HepG2 (cell line): Measurements from ENCODE around the gene TTBK1. TPM values are rescaled to one million over a fixed set of nuclear protein-coding genes. Genes with fewer than 3 reads are reported as not detected.
A peak's percentile ranks its signal among the peaks of the same experiment; 100 is the strongest.

Experiments used
- MAFG ChIP-seq: sonication (generic); formaldehyde crosslinking; IDR thresholded peaks from 2 replicates; pipeline ENCODE4 v1.5.1; 2020; ENCODE audit warnings: mild to moderate bottlenecking, missing genetic modification reagents
- PCBP2 ChIP-seq: fragments of 200-400 bp; formaldehyde crosslinking; optimal IDR thresholded peaks from 2 replicates; pipeline ENCODE3; 2018; ENCODE audit warnings: low read length, low read depth; ENCODE audit not compliant: poor library complexity, severe bottlenecking
- SMAD3 ChIP-seq: sonication (generic); formaldehyde crosslinking; IDR thresholded peaks from 2 replicates; pipeline ENCODE4 v1.4.0; 2020; ENCODE audit warnings: missing genetic modification reagents
- SNAPC2 ChIP-seq: sonication (generic); formaldehyde crosslinking; IDR thresholded peaks from 2 replicates; pipeline ENCODE4 v1.8.1; 2022; ENCODE audit warnings: mild to moderate bottlenecking, missing genetic modification reagents
- SP2 ChIP-seq: sonication (generic); formaldehyde crosslinking; IDR thresholded peaks from 2 replicates; pipeline ENCODE4 v1.5.1; 2020; ENCODE audit warnings: mild to moderate bottlenecking, missing genetic modification reagents
- STAT5B ChIP-seq: sonication (generic); formaldehyde crosslinking; IDR thresholded peaks from 2 replicates; pipeline ENCODE4 v1.4.0; 2020; ENCODE audit warnings: missing genetic modification reagents
- ZBTB7A ChIP-seq: sonication (generic); formaldehyde crosslinking; IDR thresholded peaks from 2 replicates; pipeline ENCODE4 v1.8.0; 2022; ENCODE audit warnings: mild to moderate bottlenecking, missing genetic modification reagents
- ZC3H13 ChIP-seq: sonication (generic); formaldehyde crosslinking; IDR thresholded peaks from 2 replicates; pipeline ENCODE4 v1.8.1; 2023; ENCODE audit warnings: mild to moderate bottlenecking, missing genetic modification reagents, moderate library complexity
- ZNF225 ChIP-seq: sonication (generic); formaldehyde crosslinking; IDR thresholded peaks from 2 replicates; pipeline ENCODE4 v1.4.0; 2020; ENCODE audit warnings: mild to moderate bottlenecking, missing genetic modification reagents
- ZNF282 ChIP-seq: fragments of 450-650 bp; IDR thresholded peaks from 2 replicates; pipeline ENCODE4 v1.6.1; 2018; ENCODE audit not compliant: partially characterized antibody
- ZNF557 ChIP-seq: sonication (generic); formaldehyde crosslinking; IDR thresholded peaks from 2 replicates; pipeline ENCODE4 v1.4.0; 2020; ENCODE audit warnings: missing genetic modification reagents
- ZNF563 ChIP-seq: sonication (generic); formaldehyde crosslinking; IDR thresholded peaks from 2 replicates; pipeline ENCODE4 v1.8.0; 2022; ENCODE audit warnings: mild to moderate bottlenecking, moderate library complexity, missing genetic modification reagents
- ZNF883 ChIP-seq: sonication (generic); formaldehyde crosslinking; IDR thresholded peaks from 2 replicates; pipeline ENCODE4 v1.5.1; 2020; ENCODE audit warnings: mild to moderate bottlenecking, missing genetic modification reagents; ENCODE audit errors: not compliant biosample characterization
- polyA plus RNA-seq, 8 experiments: library from polyadenylated mRNA; depleted of rRNA in 3 of 8; stranded (reverse) in 7 of 8; unstranded in 1 of 8; fragments of >200 nt; fragmentation: Illumina TruSeq in 4 of 8; extraction: Trizol in 4 of 8; gene quantifications; 2 replicates each; pipeline versions ENCODE4 v1.2.1 to v1.2.3, GENCODE V29; 2011 to 2016; ENCODE audit warnings: low read depth in 4 of 8, missing spikeins in 1 of 8, mixed read lengths in 1 of 8; ENCODE audit not compliant: insufficient read depth in 1 of 8
- total RNA-seq, 5 experiments: library from RNA; depleted of rRNA; stranded (reverse); fragments of >200 nt; fragmentation: Illumina TruSeq; extraction: Trizol; gene quantifications; 2 replicates each; pipeline ENCODE4 v1.2.3, GENCODE V29; 2016; ENCODE audit warnings: low read depth in 1 of 5
- TF ChIP-seq, protein P1 (sequence below): sonication (generic); formaldehyde crosslinking; conservative IDR thresholded peaks from 2 replicates; pipeline ENCODE4 v1.4.0; 2020; ENCODE audit warnings: missing genetic modification reagents
- TF ChIP-seq, protein P2 (sequence below): sonication (generic); formaldehyde crosslinking; IDR thresholded peaks from 2 replicates; pipeline ENCODE4 v1.4.0; 2020; ENCODE audit warnings: missing genetic modification reagents
- TF ChIP-seq, protein P3 (sequence below): sonication (generic); formaldehyde crosslinking; IDR thresholded peaks from 2 replicates; pipeline ENCODE4 v1.5.1; 2020; ENCODE audit warnings: mild to moderate bottlenecking, missing genetic modification reagents, borderline replicate concordance
- TF ChIP-seq, protein P4 (sequence below): sonication (generic); formaldehyde crosslinking; IDR thresholded peaks from 2 replicates; pipeline ENCODE4 v1.4.0; 2020; ENCODE audit warnings: missing genetic modification reagents, borderline replicate concordance

The TTBK1 gene
- total and polyA plus RNA-seq, 2 of the 13 experiments (the other 11 are each of a cell fraction or from before 2014, with no cell fraction given): 0.24 to 0.33 TPM

DNA sequence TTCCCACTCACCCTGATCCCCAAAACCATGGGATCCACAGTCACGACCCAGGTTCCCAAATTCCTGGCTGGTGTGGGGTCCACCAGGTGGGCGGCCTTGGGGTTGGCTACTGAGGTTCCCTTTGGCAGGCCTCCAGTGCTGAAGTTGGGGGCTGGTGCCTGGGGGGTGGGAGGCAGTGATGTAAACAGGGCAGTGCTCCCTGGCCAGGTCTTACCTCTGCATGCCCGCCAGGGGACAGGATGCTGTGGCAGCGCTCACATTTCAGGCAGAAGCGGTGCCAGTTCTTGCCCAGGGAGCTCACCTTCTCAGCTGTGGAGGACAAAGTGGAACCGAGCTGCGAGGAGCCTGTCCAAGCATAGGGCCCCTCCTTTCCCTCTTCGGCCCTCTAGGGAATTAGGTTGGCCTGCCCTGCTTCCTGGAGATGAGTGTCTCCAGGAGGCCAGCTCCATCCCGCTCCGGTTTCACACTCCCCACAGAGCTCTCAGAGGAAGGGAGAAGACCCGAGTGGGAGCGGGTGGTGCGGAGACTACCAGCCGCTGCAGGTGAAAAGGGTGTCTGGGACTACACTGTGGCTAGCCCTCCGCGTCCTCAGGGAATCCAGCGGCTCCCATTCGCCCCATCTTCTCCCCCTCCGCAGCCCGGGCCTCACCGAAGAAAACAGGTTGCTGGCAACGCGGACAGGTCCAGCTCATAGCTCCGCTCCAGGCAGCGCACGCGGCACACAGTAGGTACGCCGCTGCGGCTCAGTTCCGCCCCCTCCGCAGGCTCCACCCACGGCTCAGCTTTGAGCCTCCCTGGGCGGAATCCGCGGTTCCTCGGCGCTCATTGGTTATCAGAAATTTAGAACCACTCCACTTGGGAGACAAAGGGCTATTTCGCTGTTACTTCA lies 65.1 kb downstream of the TTBK1 start, which contains the start of gene CRIP3 (continued):
- TF ChIP-seq ZC3H13 (CRISPR knock-in tag): no peak
- no peak for TF ChIP-seq MAFG
- TF ChIP-seq ZBTB7A (CRISPR knock-in tag): no peak
- no peak for TF ChIP-seq SP2 (CRISPR knock-in tag)
- TF ChIP-seq, protein P1, sequence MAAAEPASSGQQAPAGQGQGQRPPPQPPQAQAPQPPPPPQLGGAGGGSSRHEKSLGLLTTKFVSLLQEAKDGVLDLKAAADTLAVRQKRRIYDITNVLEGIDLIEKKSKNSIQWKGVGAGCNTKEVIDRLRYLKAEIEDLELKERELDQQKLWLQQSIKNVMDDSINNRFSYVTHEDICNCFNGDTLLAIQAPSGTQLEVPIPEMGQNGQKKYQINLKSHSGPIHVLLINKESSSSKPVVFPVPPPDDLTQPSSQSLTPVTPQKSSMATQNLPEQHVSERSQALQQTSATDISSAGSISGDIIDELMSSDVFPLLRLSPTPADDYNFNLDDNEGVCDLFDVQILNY (CRISPR knock-in tag): peak; percentile 46; the same call in 1 of the 2 replicates
- no peak for TF ChIP-seq ZNF282
- TF ChIP-seq SMAD3 (CRISPR knock-in tag): no peak
- TF ChIP-seq ZNF557 (CRISPR knock-in tag): no peak
- TF ChIP-seq PCBP2: no peak
- TF ChIP-seq, protein P2, sequence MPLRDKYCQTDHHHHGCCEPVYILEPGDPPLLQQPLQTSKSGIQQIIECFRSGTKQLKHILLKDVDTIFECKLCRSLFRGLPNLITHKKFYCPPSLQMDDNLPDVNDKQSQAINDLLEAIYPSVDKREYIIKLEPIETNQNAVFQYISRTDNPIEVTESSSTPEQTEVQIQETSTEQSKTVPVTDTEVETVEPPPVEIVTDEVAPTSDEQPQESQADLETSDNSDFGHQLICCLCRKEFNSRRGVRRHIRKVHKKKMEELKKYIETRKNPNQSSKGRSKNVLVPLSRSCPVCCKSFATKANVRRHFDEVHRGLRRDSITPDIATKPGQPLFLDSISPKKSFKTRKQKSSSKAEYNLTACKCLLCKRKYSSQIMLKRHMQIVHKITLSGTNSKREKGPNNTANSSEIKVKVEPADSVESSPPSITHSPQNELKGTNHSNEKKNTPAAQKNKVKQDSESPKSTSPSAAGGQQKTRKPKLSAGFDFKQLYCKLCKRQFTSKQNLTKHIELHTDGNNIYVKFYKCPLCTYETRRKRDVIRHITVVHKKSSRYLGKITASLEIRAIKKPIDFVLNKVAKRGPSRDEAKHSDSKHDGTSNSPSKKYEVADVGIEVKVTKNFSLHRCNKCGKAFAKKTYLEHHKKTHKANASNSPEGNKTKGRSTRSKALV (CRISPR knock-in tag): no peak; the same call in 1 of the 2 replicates
- TF ChIP-seq ZNF225 (CRISPR knock-in tag): no peak
- no peak for TF ChIP-seq ZNF563 (CRISPR knock-in tag)
- TF ChIP-seq STAT5B (CRISPR knock-in tag): no peak
- TF ChIP-seq, protein P3, sequence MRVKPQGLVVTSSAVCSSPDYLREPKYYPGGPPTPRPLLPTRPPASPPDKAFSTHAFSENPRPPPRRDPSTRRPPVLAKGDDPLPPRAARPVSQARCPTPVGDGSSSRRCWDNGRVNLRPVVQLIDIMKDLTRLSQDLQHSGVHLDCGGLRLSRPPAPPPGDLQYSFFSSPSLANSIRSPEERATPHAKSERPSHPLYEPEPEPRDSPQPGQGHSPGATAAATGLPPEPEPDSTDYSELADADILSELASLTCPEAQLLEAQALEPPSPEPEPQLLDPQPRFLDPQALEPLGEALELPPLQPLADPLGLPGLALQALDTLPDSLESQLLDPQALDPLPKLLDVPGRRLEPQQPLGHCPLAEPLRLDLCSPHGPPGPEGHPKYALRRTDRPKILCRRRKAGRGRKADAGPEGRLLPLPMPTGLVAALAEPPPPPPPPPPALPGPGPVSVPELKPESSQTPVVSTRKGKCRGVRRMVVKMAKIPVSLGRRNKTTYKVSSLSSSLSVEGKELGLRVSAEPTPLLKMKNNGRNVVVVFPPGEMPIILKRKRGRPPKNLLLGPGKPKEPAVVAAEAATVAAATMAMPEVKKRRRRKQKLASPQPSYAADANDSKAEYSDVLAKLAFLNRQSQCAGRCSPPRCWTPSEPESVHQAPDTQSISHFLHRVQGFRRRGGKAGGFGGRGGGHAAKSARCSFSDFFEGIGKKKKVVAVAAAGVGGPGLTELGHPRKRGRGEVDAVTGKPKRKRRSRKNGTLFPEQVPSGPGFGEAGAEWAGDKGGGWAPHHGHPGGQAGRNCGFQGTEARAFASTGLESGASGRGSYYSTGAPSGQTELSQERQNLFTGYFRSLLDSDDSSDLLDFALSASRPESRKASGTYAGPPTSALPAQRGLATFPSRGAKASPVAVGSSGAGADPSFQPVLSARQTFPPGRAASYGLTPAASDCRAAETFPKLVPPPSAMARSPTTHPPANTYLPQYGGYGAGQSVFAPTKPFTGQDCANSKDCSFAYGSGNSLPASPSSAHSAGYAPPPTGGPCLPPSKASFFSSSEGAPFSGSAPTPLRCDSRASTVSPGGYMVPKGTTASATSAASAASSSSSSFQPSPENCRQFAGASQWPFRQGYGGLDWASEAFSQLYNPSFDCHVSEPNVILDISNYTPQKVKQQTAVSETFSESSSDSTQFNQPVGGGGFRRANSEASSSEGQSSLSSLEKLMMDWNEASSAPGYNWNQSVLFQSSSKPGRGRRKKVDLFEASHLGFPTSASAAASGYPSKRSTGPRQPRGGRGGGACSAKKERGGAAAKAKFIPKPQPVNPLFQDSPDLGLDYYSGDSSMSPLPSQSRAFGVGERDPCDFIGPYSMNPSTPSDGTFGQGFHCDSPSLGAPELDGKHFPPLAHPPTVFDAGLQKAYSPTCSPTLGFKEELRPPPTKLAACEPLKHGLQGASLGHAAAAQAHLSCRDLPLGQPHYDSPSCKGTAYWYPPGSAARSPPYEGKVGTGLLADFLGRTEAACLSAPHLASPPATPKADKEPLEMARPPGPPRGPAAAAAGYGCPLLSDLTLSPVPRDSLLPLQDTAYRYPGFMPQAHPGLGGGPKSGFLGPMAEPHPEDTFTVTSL (CRISPR knock-in tag): no peak
- TF ChIP-seq SNAPC2: no peak
- TF ChIP-seq ZNF883 (CRISPR knock-in tag): peak; percentile 69
- TF ChIP-seq, protein P4, sequence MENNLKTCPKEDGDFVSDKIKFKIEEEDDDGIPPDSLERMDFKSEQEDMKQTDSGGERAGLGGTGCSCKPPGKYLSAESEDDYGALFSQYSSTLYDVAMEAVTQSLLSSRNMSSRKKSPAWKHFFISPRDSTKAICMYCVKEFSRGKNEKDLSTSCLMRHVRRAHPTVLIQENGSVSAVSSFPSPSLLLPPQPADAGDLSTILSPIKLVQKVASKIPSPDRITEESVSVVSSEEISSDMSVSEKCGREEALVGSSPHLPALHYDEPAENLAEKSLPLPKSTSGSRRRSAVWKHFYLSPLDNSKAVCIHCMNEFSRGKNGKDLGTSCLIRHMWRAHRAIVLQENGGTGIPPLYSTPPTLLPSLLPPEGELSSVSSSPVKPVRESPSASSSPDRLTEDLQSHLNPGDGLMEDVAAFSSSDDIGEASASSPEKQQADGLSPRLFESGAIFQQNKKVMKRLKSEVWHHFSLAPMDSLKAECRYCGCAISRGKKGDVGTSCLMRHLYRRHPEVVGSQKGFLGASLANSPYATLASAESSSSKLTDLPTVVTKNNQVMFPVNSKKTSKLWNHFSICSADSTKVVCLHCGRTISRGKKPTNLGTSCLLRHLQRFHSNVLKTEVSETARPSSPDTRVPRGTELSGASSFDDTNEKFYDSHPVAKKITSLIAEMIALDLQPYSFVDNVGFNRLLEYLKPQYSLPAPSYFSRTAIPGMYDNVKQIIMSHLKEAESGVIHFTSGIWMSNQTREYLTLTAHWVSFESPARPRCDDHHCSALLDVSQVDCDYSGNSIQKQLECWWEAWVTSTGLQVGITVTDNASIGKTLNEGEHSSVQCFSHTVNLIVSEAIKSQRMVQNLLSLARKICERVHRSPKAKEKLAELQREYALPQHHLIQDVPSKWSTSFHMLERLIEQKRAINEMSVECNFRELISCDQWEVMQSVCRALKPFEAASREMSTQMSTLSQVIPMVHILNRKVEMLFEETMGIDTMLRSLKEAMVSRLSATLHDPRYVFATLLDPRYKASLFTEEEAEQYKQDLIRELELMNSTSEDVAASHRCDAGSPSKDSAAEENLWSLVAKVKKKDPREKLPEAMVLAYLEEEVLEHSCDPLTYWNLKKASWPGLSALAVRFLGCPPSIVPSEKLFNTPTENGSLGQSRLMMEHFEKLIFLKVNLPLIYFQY (CRISPR knock-in tag): no peak
